OCI-LY1 (cell line): ENCODE measurements around the gene L3MBTL1.

Source experiments
- H2AFZ ChIP-seq: fragments of 200-600 bp; sonication (generic), shearing (Covaris generic); 2 replicates; pipeline ENCODE4 v1.6.0; 2014; ENCODE audit warnings: antibody characterized with exemption, mild to moderate bottlenecking, low read length
- H3F3A ChIP-seq: fragments of 200-600 bp; sonication (generic), shearing (Covaris generic); 2 replicates; pipeline ENCODE4 v1.6.0; 2014; ENCODE audit warnings: mild to moderate bottlenecking, antibody characterized with exemption, low read length, moderate library complexity; ENCODE audit not compliant: insufficient read depth
- H3K27ac ChIP-seq: fragments of 200-600 bp; sonication (generic); 2 replicates; pipeline ENCODE4 v1.5.1; 2014; ENCODE audit warnings: low read length, mixed run types, mild to moderate bottlenecking, low read depth; ENCODE audit not compliant: poor library complexity, severe bottlenecking
- H3K27me3 ChIP-seq: fragments of 200-600 bp; sonication (generic); 2 replicates; pipeline ENCODE4 v1.6.0; 2014; ENCODE audit warnings: antibody characterized with exemption, mild to moderate bottlenecking, low read length, moderate library complexity; ENCODE audit not compliant: insufficient read depth
- H3K36me3 ChIP-seq: fragments of 200-600 bp; sonication (generic); 2 replicates; pipeline ENCODE4 v1.6.1; 2014; ENCODE audit warnings: mild to moderate bottlenecking, antibody characterized with exemption, low read length, moderate library complexity, mixed read lengths; ENCODE audit not compliant: insufficient read depth
- H3K4me1 ChIP-seq: fragments of 200-600 bp; sonication (generic); 2 replicates; pipeline ENCODE4 v1.5.1; 2014; ENCODE audit warnings: mild to moderate bottlenecking, low read length, moderate library complexity; ENCODE audit not compliant: insufficient read depth, severe bottlenecking
- H3K4me2 ChIP-seq: fragments of 200-600 bp; sonication (generic), shearing (Covaris generic); 2 replicates; pipeline ENCODE4 v1.6.1; 2014; ENCODE audit warnings: low read length
- H3K4me3 ChIP-seq: fragments of 200-600 bp; sonication (generic); 2 replicates; pipeline ENCODE4 v1.5.1; 2014; ENCODE audit warnings: low read length, low read depth, mild to moderate bottlenecking, mixed read lengths; ENCODE audit not compliant: poor library complexity, severe bottlenecking
- H3K79me2 ChIP-seq: fragments of 200-600 bp; shearing (Covaris generic); 2 replicates; pipeline ENCODE4 v1.6.1; 2016; ENCODE audit warnings: mixed run types, low read length, mixed read lengths; ENCODE audit not compliant: insufficient read depth
- H3K9ac ChIP-seq: fragments of 200-600 bp; sonication (generic), shearing (Covaris generic); 2 replicates; pipeline ENCODE4 v1.6.1; 2014; ENCODE audit warnings: mild to moderate bottlenecking, low read length, mixed read lengths
- H3K9me2 ChIP-seq: fragments of 200-600 bp; sonication (generic), shearing (Covaris generic); 2 replicates; pipeline ENCODE4 v1.6.1; 2014; ENCODE audit warnings: low read depth, mild to moderate bottlenecking, low read length, mixed read lengths
- H3K9me3 ChIP-seq: fragments of 200-600 bp; shearing (Covaris generic); 2 replicates; pipeline ENCODE4 v1.6.1; 2014; ENCODE audit warnings: low read length, mixed read lengths
- H4K20me1 ChIP-seq: fragments of 200-600 bp; sonication (generic), shearing (Covaris generic); 2 replicates; pipeline ENCODE4 v1.6.0; 2016; ENCODE audit warnings: mild to moderate bottlenecking, low read length; ENCODE audit not compliant: insufficient read depth
- CTCF ChIP-seq: fragments of 200-600 bp; sonication (generic), shearing (Covaris generic); IDR thresholded peaks from 2 replicates; pipeline ENCODE4 v1.5.1; 2017; ENCODE audit warnings: mild to moderate bottlenecking, antibody characterized with exemption, low read length, moderate library complexity, mixed read lengths
- EZH2 ChIP-seq: fragments of 200-600 bp; sonication (generic), shearing (Covaris generic); IDR thresholded peaks from 2 replicates; pipeline ENCODE4 v1.8.0; 2017; ENCODE audit warnings: borderline replicate concordance, mixed run types, mild to moderate bottlenecking, antibody characterized with exemption, low read length, moderate library complexity, mixed read lengths

L3MBTL1 gene

GRCh38 chr20:43549416-43550065 lies 42.0 kb downstream of the L3MBTL1 start:
- Histone ChIP-seq H3K4me2 (no peak overlapping the region), H3K27me3 (no peaks in the 10 kb centered on the region), H3F3A (no peaks in the 10 kb centered on the region), H3K9me2 (no peaks in the 10 kb centered on the region), H4K20me1 (no peaks in the 10 kb centered on the region), H3K27ac (no peak overlapping the region), H3K36me3 (no peaks in the 10 kb centered on the region), H3K4me3 (no peak overlapping the region), H2AFZ (no peak overlapping the region), H3K4me1 (no peaks in the 10 kb centered on the region), H3K9ac (no peak overlapping the region), H3K79me2 (no peaks in the 10 kb centered on the region), H3K9me3 (no peaks in the 10 kb centered on the region)
- TF ChIP-seq EZH2 (no peak), CTCF (no peak)

GRCh38 chr20:43550456-43550855 lies 43.0 kb downstream of the L3MBTL1 start:
- H3K36me3 ChIP-seq, result no peaks in the 10 kb centered on the region
- H3K9me2 ChIP-seq, result no peaks in the 10 kb centered on the region
- no peak for TF ChIP-seq CTCF
- TF ChIP-seq EZH2, result no peak
- no peak overlapping the region for H3K27ac ChIP-seq
- no peak overlapping the region for H3K4me3 ChIP-seq
- H2AFZ ChIP-seq, result no peak overlapping the region
- H3K9ac ChIP-seq, result no peak overlapping the region
- H3K9me3 ChIP-seq, result no peaks in the 10 kb centered on the region
- H3F3A ChIP-seq, result no peaks in the 10 kb centered on the region
- no peak overlapping the region for H3K4me2 ChIP-seq
- H3K27me3 ChIP-seq, result no peaks in the 10 kb centered on the region
- no peaks in the 10 kb centered on the region for H3K79me2 ChIP-seq
- no peaks in the 10 kb centered on the region for H3K4me1 ChIP-seq
- no peaks in the 10 kb centered on the region for H4K20me1 ChIP-seq

GRCh38 chr20:43554369-43554768 lies 46.9 kb downstream of the L3MBTL1 start:
- H3K9me3 ChIP-seq, result no peaks in the 10 kb centered on the region
- TF ChIP-seq CTCF (no peak), EZH2 (no peak)
- no peaks in the 10 kb centered on the region for H4K20me1 ChIP-seq
- H3K4me1 ChIP-seq, result no peaks in the 10 kb centered on the region
- no peak overlapping the region for H2AFZ ChIP-seq
- H3K4me2 ChIP-seq, result no peak overlapping the region
- H3K27ac ChIP-seq, result no peak overlapping the region
- no peak overlapping the region for H3K4me3 ChIP-seq
- no peak overlapping the region for H3K9ac ChIP-seq
- no peaks in the 10 kb centered on the region for H3K79me2 ChIP-seq
- no peaks in the 10 kb centered on the region for H3F3A ChIP-seq
- H3K9me2 ChIP-seq, result no peaks in the 10 kb centered on the region
- no peaks in the 10 kb centered on the region for H3K27me3 ChIP-seq
- no peaks in the 10 kb centered on the region for H3K36me3 ChIP-seq
